ENCODE data around the gene SLC13A3.

The SLC13A3 gene

GRCh38 chr20:46512943-46513844 is 138.1 kb downstream of the SLC13A3 start, which contains the start of gene ZNF334:
TSS of gene ZNF334 (minus strand) at chr20:46513559. CDS start at chr20:46512102, 1,457 bp downstream.
- DNase-seq (ENCODE audit: low read depth), result peak; percentile 60
- TF ChIP-seq CTCF (IDR thresholded peaks at IDR 0.05; ENCODE audit: insufficient read depth, low read depth, low read length, missing control alignments), result no peak
- peak within 1 kb of the TSS; percentile 66 for H3K4me3 ChIP-seq (ENCODE audit: low read length)

- TF ChIP-seq CTCF (IDR thresholded peaks at IDR 0.05; ENCODE audit: insufficient read depth, low read depth, low read length, missing control alignments), result no peak
- H3K4me3 ChIP-seq (ENCODE audit: low read length), result no peak overlapping the region
- no peak for DNase-seq (ENCODE audit: low read depth)
These were observed 141.7 kb downstream of the SLC13A3 start for GRCh38 chr20:46509523-46509922.
